GM23338 (cell line): ENCODE results near the gene CCNB3. TPM values are rescaled to one million over a fixed set of nuclear protein-coding genes. Genes with fewer than 3 reads are reported as not detected.
A peak's percentile ranks its signal among the peaks of the same experiment; 100 is the strongest.
"Not testable (repeated sequence)": the region's sequence is repeated elsewhere in the genome, so short reads cannot be mapped to it uniquely, and the experiment has no call there.

ENCODE experiments used
- ATAC-seq: fragments of 200-7000 bp; cut with Tn5 transposase; 3 replicates; pipeline ENCODE4 v1.9.1; 2020
- DNase-seq: peaks from one replicate; pipeline ENCODE4 v3.0.0-alpha.2; 2015; ENCODE audit warnings: low spot score
- H2AFZ ChIP-seq: fragments of 200-600 bp; sonication (generic); 2 replicates; pipeline ENCODE4 v1.8.0; 2016; ENCODE audit warnings: antibody characterized with exemption, mild to moderate bottlenecking, moderate library complexity
- H3F3A ChIP-seq: fragments of 200-600 bp; sonication (generic); replicated peaks from 2 replicates; pipeline ENCODE4 v1.8.0; 2017; ENCODE audit warnings: antibody characterized with exemption, mixed run types, low read depth
- H3K27ac ChIP-seq: fragments of 200-600 bp; sonication (generic); 2 replicates; pipeline ENCODE4 v1.6.1; 2016; ENCODE audit warnings: low read depth
- H3K27me3 ChIP-seq: fragments of 200-600 bp; sonication (generic); 2 replicates; pipeline ENCODE4 v1.8.0; 2016; ENCODE audit warnings: mild to moderate bottlenecking, mixed run types, moderate library complexity; ENCODE audit not compliant: insufficient read depth
- H3K36me3 ChIP-seq: fragments of 200-600 bp; sonication (generic); 2 replicates; pipeline ENCODE4 v1.8.0; 2016; ENCODE audit warnings: mild to moderate bottlenecking; ENCODE audit not compliant: insufficient read depth
- H3K4me1 ChIP-seq: fragments of 200-600 bp; sonication (generic); 2 replicates; pipeline ENCODE4 v1.8.0; 2016; ENCODE audit warnings: mild to moderate bottlenecking, moderate library complexity; ENCODE audit not compliant: insufficient read depth
- H3K4me2 ChIP-seq: fragments of 200-600 bp; sonication (generic); 2 replicates; pipeline ENCODE4 v1.7.1; 2017; ENCODE audit warnings: mixed run types
- H3K4me3 ChIP-seq: fragments of 200-600 bp; sonication (generic); 2 replicates; pipeline ENCODE4 v1.6.1; 2016; ENCODE audit warnings: mixed run types
- H3K79me2 ChIP-seq: fragments of 200-600 bp; sonication (generic); replicated peaks from 2 replicates; pipeline ENCODE4 v1.8.0; 2017; ENCODE audit warnings: mild to moderate bottlenecking; ENCODE audit not compliant: insufficient read depth
- H3K9me2 ChIP-seq: fragments of 200-600 bp; sonication (generic); 2 replicates; pipeline ENCODE4 v1.8.0; 2017; ENCODE audit not compliant: insufficient read depth
- H4K20me1 ChIP-seq: fragments of 200-600 bp; sonication (generic); replicated peaks from 2 replicates; pipeline ENCODE4 v1.8.0; 2017; ENCODE audit warnings: mild to moderate bottlenecking; ENCODE audit not compliant: insufficient read depth
- H3K27ac Mint-ChIP-seq: 2 replicates; pipeline ENCODE4 v1.8.0; 2020; ENCODE audit warnings: inconsistent platforms, mild to moderate bottlenecking, moderate library complexity, mixed read lengths
- H3K27me3 Mint-ChIP-seq: 3 replicates; pipeline ENCODE4 v1.8.0; 2022; ENCODE audit warnings: low read depth, mild to moderate bottlenecking, moderate library complexity, mixed read lengths, inconsistent platforms; ENCODE audit not compliant: insufficient read depth, poor library complexity
- H3K36me3 Mint-ChIP-seq: 3 replicates; pipeline ENCODE4 v1.8.0; 2021; ENCODE audit warnings: low read depth, mild to moderate bottlenecking, inconsistent platforms, moderate library complexity, mixed read lengths
- H3K4me1 Mint-ChIP-seq: 3 replicates; pipeline ENCODE4 v1.8.0; 2020; ENCODE audit warnings: mild to moderate bottlenecking, inconsistent platforms, mixed read lengths
- H3K4me3 Mint-ChIP-seq: 3 replicates; pipeline ENCODE4 v1.8.0; 2021; ENCODE audit warnings: moderate library complexity, mild to moderate bottlenecking, inconsistent platforms, mixed read lengths
- H3K9me3 Mint-ChIP-seq: 3 replicates; pipeline ENCODE4 v1.8.0; 2020; ENCODE audit warnings: moderate library complexity, mild to moderate bottlenecking, inconsistent platforms, mixed read lengths
- CTCF ChIP-seq, 2 experiments: fragments of 200-600 bp in 1 of 2; sonication (generic) in 1 of 2; conservative IDR thresholded peaks; 2 replicates each; pipeline versions ENCODE4 v1.5.1 to v1.6.1; 2016 to 2017; ENCODE audit warnings: antibody characterized with exemption in 2 of 2, low read depth in 2 of 2, mild to moderate bottlenecking in 2 of 2, moderate library complexity in 1 of 2
- ETS1 ChIP-seq: IDR thresholded peaks from 2 replicates; pipeline ENCODE4 v1.6.1; 2016; ENCODE audit warnings: antibody characterized with exemption
- EZH2phosphoT487 ChIP-seq: fragments of 200-600 bp; sonication (generic); IDR thresholded peaks from one replicate; pipeline ENCODE4 v1.8.1; 2018; ENCODE audit warnings: antibody characterized with exemption; ENCODE audit not compliant: unreplicated experiment
- JUNB ChIP-seq: IDR thresholded peaks from one replicate; pipeline ENCODE4 v1.6.1; 2016; ENCODE audit warnings: antibody characterized with exemption; ENCODE audit not compliant: unreplicated experiment
- NANOG ChIP-seq: IDR thresholded peaks from 2 replicates; pipeline ENCODE4 v1.6.1; 2016; ENCODE audit warnings: antibody characterized with exemption, borderline replicate concordance
- POLR2AphosphoS5 ChIP-seq: IDR thresholded peaks from 2 replicates; pipeline ENCODE4 v1.6.1; 2016; ENCODE audit warnings: antibody characterized with exemption, low read depth
- REST ChIP-seq: IDR thresholded peaks from one replicate; pipeline ENCODE4 v1.6.1; 2018; ENCODE audit warnings: antibody characterized with exemption; ENCODE audit not compliant: unreplicated experiment
- ZNF114 ChIP-seq: fragments of 250-450 bp; sonication (Bioruptor Pico); IDR thresholded peaks from 2 replicates; pipeline ENCODE4 v1.5.0; 2020; ENCODE audit warnings: mild to moderate bottlenecking, moderate library complexity
- polyA plus RNA-seq: library from polyadenylated mRNA; unstranded; fragments of >200 nt; fragmentation: Nextera tagmentation; extraction: Ambion mirVana; gene quantifications from 2 replicates; pipeline ENCODE4 v1.2.1, GENCODE V29; 2016
- total RNA-seq: library from RNA; depleted of rRNA; stranded (reverse); fragments of >200 nt; shearing (Covaris generic); gene quantifications from 2 replicates; pipeline ENCODE4 v1.2.3, GENCODE V29; 2014

The CCNB3 gene
- total and polyA plus RNA-seq, 2 experiments from 2014 or later: 0.13 to 1.2 TPM

- not testable (repeated sequence) for H2AFZ ChIP-seq, H3K4me1 ChIP-seq, H3K4me1 Mint-ChIP-seq, H3K79me2 ChIP-seq, H3K36me3 ChIP-seq, H3F3A ChIP-seq, H4K20me1 ChIP-seq, H3K27me3 ChIP-seq, ATAC-seq, H3K9me2 ChIP-seq, H3K27me3 Mint-ChIP-seq, H3K4me2 ChIP-seq, H3K27ac Mint-ChIP-seq, H3K4me3 Mint-ChIP-seq, H3K27ac ChIP-seq, H3K4me3 ChIP-seq, H3K36me3 Mint-ChIP-seq
- TF ChIP-seq CTCF (conservative IDR thresholded peaks at IDR 0.05; ENCODE audit: low read depth in 2 of 2): peak; percentile 36 to 42; a peak in 3 of 4 replicates
- peak; percentile 41 for DNase-seq
- peaks cover 15% of the 10 kb centered on the region for H3K9me3 Mint-ChIP-seq
Measured at GRCh38 chrX:50332668-50333067, 128.1 kb downstream of the CCNB3 start.

- H3K36me3 Mint-ChIP-seq: 0 out of 3 replicates have a peak, but pooled peaks cover 2% of the 10 kb centered on the region
- no peak for TF ChIP-seq REST
- no peak for TF ChIP-seq POLR2AphosphoS5
- TF ChIP-seq NANOG: no peak
- no peak for TF ChIP-seq ETS1
- no peak for TF ChIP-seq JUNB
- no peak for TF ChIP-seq EZH2phosphoT487
- no peak for TF ChIP-seq ZNF114 (CRISPR knock-in tag)
- H3K4me3 Mint-ChIP-seq: no peak overlapping the region
- no peak overlapping the region for H3K4me2 ChIP-seq
- H3K27me3 ChIP-seq: no peaks in the 10 kb centered on the region
- peaks cover 16% of the 10 kb centered on the region for H3K9me3 Mint-ChIP-seq
- peaks cover 2% of the 10 kb centered on the region for H3K27me3 Mint-ChIP-seq
- no peaks in the 10 kb centered on the region for H4K20me1 ChIP-seq
- H2AFZ ChIP-seq: no peak overlapping the region
- no peak overlapping the region for H3K27ac Mint-ChIP-seq
- H3K4me1 Mint-ChIP-seq: no peaks in the 10 kb centered on the region
- no peak for DNase-seq
- ATAC-seq: no peak
- H3F3A ChIP-seq: no peaks in the 10 kb centered on the region
- H3K4me1 ChIP-seq: no peaks in the 10 kb centered on the region
- no peak overlapping the region for H3K27ac ChIP-seq
- H3K4me3 ChIP-seq: no peak overlapping the region
- H3K9me2 ChIP-seq: no peaks in the 10 kb centered on the region
- H3K36me3 ChIP-seq: no peaks in the 10 kb centered on the region
- H3K79me2 ChIP-seq: no peaks in the 10 kb centered on the region
Measured at GRCh38 chrX:50333308-50333707, 128.7 kb downstream of the CCNB3 start.
